ENCODE results near the gene FYTTD1.
"Not testable (repeated sequence)": the region's sequence is repeated elsewhere in the genome, so short reads cannot be mapped to it uniquely, and the experiment has no call there.

FYTTD1 gene

GRCh38 chr3:197722734-197723133 lies 26.9 kb upstream of the FYTTD1 start:
- Histone ChIP-seq H3K9me3 (ENCODE audit: control insufficient read depth, low read depth, low read length) (no peaks in the 10 kb centered on the region), H3K36me3 (ENCODE audit: control insufficient read depth, low read depth, low read length) (no peaks in the 10 kb centered on the region), H3K4me1 (ENCODE audit: control insufficient read depth, low read depth, low read length) (no peaks in the 10 kb centered on the region), H3K4me3 (ENCODE audit: low read length) (no peak overlapping the region), H3K9ac (ENCODE audit: low read length) (no peak overlapping the region), H3K27ac (ENCODE audit: low read length) (no peak overlapping the region), H3K27me3 (ENCODE audit: control insufficient read depth, insufficient read depth, low read length) (no peaks in the 10 kb centered on the region)

DNA sequence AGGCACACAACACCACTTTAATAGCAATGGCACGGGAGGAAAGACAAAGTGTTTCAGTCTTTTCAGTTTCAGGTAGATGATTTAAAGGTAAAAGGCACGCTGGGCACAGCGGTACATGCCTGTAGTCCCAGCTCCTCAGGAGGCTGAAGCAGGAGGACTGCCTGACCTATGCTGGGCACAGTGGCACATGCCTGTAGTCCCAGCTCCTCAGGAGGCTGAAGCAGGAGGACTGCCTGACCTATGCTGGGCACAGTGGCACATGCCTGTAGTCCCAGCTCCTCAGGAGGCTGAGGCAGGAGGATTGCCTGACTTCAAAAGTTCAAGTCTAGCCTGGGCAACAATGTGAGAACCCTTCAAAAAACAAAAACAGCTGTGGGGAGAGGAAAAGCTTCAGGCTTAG lies 21.8 kb upstream of the FYTTD1 start:
- H3K27ac ChIP-seq (ENCODE audit: low read length), result not testable (repeated sequence)

GRCh38 chr3:197728487-197728886 lies 21.2 kb upstream of the FYTTD1 start:
- Histone ChIP-seq H3K4me1 (ENCODE audit: control insufficient read depth, low read depth, low read length) (no peaks in the 10 kb centered on the region), H3K27ac (ENCODE audit: low read length) (no peak overlapping the region), H3K36me3 (ENCODE audit: control insufficient read depth, low read depth, low read length) (no peaks in the 10 kb centered on the region), H3K9ac (ENCODE audit: low read length) (no peak overlapping the region), H3K9me3 (ENCODE audit: control insufficient read depth, low read depth, low read length) (no peaks in the 10 kb centered on the region), H3K27me3 (ENCODE audit: control insufficient read depth, insufficient read depth, low read length) (no peaks in the 10 kb centered on the region), H3K4me3 (ENCODE audit: low read length) (no peak overlapping the region)

More for the DNA sequence above, 21.8 kb upstream of the FYTTD1 start:
- not testable (repeated sequence) for H3K27me3 ChIP-seq (ENCODE audit: control insufficient read depth, insufficient read depth, low read length); H3K4me3 ChIP-seq (ENCODE audit: low read length); H3K4me1 ChIP-seq (ENCODE audit: control insufficient read depth, low read depth, low read length); H3K9ac ChIP-seq (ENCODE audit: low read length); H3K36me3 ChIP-seq (ENCODE audit: control insufficient read depth, low read depth, low read length); H3K9me3 ChIP-seq (ENCODE audit: control insufficient read depth, low read depth, low read length)

GRCh38 chr3:197730200-197730599 lies 19.5 kb upstream of the FYTTD1 start:
- Histone ChIP-seq H3K9ac (ENCODE audit: low read length) (no peak overlapping the region), H3K36me3 (ENCODE audit: control insufficient read depth, low read depth, low read length) (no peaks in the 10 kb centered on the region), H3K27ac (ENCODE audit: low read length) (no peak overlapping the region), H3K4me1 (ENCODE audit: control insufficient read depth, low read depth, low read length) (no peaks in the 10 kb centered on the region), H3K27me3 (ENCODE audit: control insufficient read depth, insufficient read depth, low read length) (no peaks in the 10 kb centered on the region), H3K9me3 (ENCODE audit: control insufficient read depth, low read depth, low read length) (no peaks in the 10 kb centered on the region), H3K4me3 (ENCODE audit: low read length) (no peak overlapping the region)

- H3K4me3 ChIP-seq (ENCODE audit: low read length); H3K9ac ChIP-seq (ENCODE audit: low read length); H3K4me1 ChIP-seq (ENCODE audit: control insufficient read depth, low read depth, low read length); H3K27me3 ChIP-seq (ENCODE audit: control insufficient read depth, insufficient read depth, low read length); H3K27ac ChIP-seq (ENCODE audit: low read length); H3K9me3 ChIP-seq (ENCODE audit: control insufficient read depth, low read depth, low read length); H3K36me3 ChIP-seq (ENCODE audit: control insufficient read depth, low read depth, low read length): not testable (repeated sequence)
These were observed 18.9 kb upstream of the FYTTD1 start for GRCh38 chr3:197730770-197731169.

GRCh38 chr3:197731483-197731882 lies 18.2 kb upstream of the FYTTD1 start:
- not testable (repeated sequence) for H3K27ac ChIP-seq (ENCODE audit: low read length); H3K4me3 ChIP-seq (ENCODE audit: low read length); H3K27me3 ChIP-seq (ENCODE audit: control insufficient read depth, insufficient read depth, low read length); H3K4me1 ChIP-seq (ENCODE audit: control insufficient read depth, low read depth, low read length); H3K9ac ChIP-seq (ENCODE audit: low read length); H3K36me3 ChIP-seq (ENCODE audit: control insufficient read depth, low read depth, low read length); H3K9me3 ChIP-seq (ENCODE audit: control insufficient read depth, low read depth, low read length)

DNA sequence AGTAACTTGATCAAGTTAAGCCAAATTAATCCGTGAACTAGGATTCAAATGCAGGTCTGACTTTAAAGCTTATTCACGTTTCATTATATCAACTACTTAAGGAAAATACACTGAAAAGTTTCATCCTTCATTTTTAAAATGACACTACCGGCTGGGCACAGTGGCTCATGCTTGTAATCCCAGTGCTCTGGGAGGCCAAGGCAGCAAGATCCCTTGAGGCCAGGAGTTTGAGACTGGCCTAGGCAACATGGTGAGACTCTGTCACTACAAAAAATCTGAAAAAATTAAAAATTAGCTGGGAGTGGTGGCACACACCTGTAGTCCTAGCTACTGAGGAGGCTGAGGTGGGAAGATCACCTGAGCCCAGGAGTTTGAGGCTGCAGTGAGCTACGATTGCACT lies 16.6 kb upstream of the FYTTD1 start:
- Histone ChIP-seq H3K4me1 (ENCODE audit: control insufficient read depth, low read depth, low read length) (peaks cover 6% of the 10 kb centered on the region), H3K9ac (ENCODE audit: low read length) (no peak overlapping the region), H3K27ac (ENCODE audit: low read length) (no peak overlapping the region), H3K36me3 (ENCODE audit: control insufficient read depth, low read depth, low read length) (no peaks in the 10 kb centered on the region), H3K4me3 (ENCODE audit: low read length) (no peak overlapping the region), H3K27me3 (ENCODE audit: control insufficient read depth, insufficient read depth, low read length) (peaks cover 7% of the 10 kb centered on the region), H3K9me3 (ENCODE audit: control insufficient read depth, low read depth, low read length) (no peaks in the 10 kb centered on the region)

- H3K27me3 ChIP-seq (ENCODE audit: control insufficient read depth, insufficient read depth, low read length), result peaks cover 7% of the 10 kb centered on the region
- peaks cover 6% of the 10 kb centered on the region for H3K4me1 ChIP-seq (ENCODE audit: control insufficient read depth, low read depth, low read length)
- H3K9ac ChIP-seq (ENCODE audit: low read length), result no peak overlapping the region
- no peaks in the 10 kb centered on the region for H3K36me3 ChIP-seq (ENCODE audit: control insufficient read depth, low read depth, low read length)
- H3K27ac ChIP-seq (ENCODE audit: low read length), result no peak overlapping the region
- no peak overlapping the region for H3K4me3 ChIP-seq (ENCODE audit: low read length)
- no peaks in the 10 kb centered on the region for H3K9me3 ChIP-seq (ENCODE audit: control insufficient read depth, low read depth, low read length)
These were observed 14.9 kb upstream of the FYTTD1 start for GRCh38 chr3:197734667-197735318.

DNA sequence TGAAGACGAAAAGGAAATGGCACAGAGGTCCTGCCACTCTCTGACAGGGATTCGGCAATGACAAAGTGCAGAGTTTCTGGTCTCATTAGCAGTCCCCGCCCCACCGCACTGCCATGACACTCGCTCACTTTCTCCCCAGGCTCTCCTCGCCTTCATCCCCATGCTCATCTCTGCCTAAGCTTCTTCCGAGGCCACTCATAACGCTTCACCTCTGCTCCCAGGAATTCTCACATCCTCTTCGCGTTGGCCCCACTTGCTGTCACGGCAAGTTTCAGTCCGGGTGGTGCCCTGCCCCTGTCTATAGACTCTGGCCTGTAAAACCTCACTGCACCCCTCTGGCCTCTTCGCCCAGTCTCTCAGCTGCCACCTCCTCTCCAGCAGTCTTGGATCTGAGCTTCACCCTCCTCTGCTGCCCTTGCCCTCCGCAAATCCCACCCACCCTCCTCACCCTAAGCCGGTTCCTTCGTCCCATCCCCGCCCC lies 13.6 kb upstream of the FYTTD1 start:
- Histone ChIP-seq H3K27me3 (ENCODE audit: control insufficient read depth, insufficient read depth, low read length) (peaks cover 7% of the 10 kb centered on the region), H3K4me3 (ENCODE audit: low read length) (peak overlapping the region; percentile 81), H3K9me3 (ENCODE audit: control insufficient read depth, low read depth, low read length) (no peaks in the 10 kb centered on the region), H3K36me3 (ENCODE audit: control insufficient read depth, low read depth, low read length) (no peaks in the 10 kb centered on the region), H3K9ac (ENCODE audit: low read length) (peak overlapping the region; percentile 69), H3K27ac (ENCODE audit: low read length) (no peak overlapping the region), H3K4me1 (ENCODE audit: control insufficient read depth, low read depth, low read length) (peaks cover 6% of the 10 kb centered on the region)

DNA sequence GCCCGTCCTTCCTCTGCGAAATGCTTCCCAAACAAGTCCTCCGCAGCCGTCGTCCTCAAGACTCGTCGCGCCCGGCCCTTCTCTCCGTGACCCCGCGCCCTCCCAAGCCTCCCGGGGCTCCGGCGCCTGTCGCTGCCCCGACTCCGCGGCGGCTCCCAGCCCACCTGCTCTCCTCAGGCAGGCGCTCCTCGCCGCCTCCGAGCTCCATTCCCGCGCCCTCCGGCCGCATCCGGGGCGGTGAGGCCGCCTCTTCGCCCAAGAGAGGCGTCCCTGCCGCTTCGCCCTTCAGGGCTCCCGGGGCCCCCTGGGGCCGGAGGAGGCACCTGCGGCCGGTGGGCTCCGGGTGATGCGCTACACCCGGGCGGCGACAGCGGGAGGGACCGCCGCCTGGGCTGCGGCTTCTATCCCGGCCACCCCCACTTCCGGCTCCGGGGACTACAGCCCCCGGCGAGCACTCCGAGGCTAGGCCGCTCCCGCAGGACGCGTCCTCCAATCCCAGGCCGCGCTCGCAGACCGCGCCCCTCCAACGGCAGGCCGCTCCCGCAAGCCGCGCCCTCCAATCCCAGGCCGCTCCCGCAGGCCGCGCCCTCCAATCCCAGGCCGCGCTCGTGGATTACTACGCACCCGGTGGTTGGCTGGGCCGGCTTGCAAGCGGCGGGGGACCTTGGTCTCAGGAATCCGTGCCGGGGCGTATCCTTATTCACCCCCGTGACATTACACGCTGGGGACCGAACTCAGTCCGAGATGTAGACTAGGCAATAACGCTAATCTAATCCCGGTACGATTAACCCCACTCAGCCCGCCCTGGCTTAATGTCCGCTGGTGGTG lies 13.0 kb upstream of the FYTTD1 start, which contains the start of gene RUBCN:
RUBCN (minus strand) TSS at position 414 of the 828 bp plus-strand sequence; CDS start at position 229, 185 bp downstream.
- Histone ChIP-seq H3K4me1 (ENCODE audit: control insufficient read depth, low read depth, low read length) (peaks cover 6% of the 10 kb centered on the region), H3K4me3 (ENCODE audit: low read length) (peak within 1 kb of the TSS; percentile 81), H3K9ac (ENCODE audit: low read length) (peak within 1 kb of the TSS; percentile 69), H3K27me3 (ENCODE audit: control insufficient read depth, insufficient read depth, low read length) (peaks cover 7% of the 10 kb centered on the region), H3K9me3 (ENCODE audit: control insufficient read depth, low read depth, low read length) (no peaks in the 10 kb centered on the region), H3K36me3 (ENCODE audit: control insufficient read depth, low read depth, low read length) (no peaks in the 10 kb centered on the region), H3K27ac (ENCODE audit: low read length) (peak within 1 kb of the TSS; percentile 13)

DNA sequence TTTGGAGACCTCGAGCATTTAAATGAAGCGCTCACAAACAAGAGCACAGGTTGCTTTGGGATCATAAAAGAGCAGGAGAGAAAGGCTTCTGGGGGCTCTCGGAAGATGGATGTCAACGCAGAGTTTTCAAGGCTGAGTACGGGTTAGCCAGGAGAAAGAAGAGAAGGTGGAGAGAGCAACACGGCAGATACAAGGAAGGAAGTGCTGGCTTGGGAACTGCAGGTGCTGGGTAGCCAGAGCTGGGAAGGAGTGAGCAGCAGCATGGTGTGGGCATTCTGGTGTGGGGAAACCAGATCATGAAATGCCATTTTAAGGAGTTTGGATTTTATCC lies 12.4 kb upstream of the FYTTD1 start:
- peak overlapping the region; percentile 69 for H3K9ac ChIP-seq (ENCODE audit: low read length)
- peak overlapping the region; percentile 81 for H3K4me3 ChIP-seq (ENCODE audit: low read length)
- H3K27me3 ChIP-seq (ENCODE audit: control insufficient read depth, insufficient read depth, low read length), result peaks cover 7% of the 10 kb centered on the region
- H3K36me3 ChIP-seq (ENCODE audit: control insufficient read depth, low read depth, low read length), result no peaks in the 10 kb centered on the region
- H3K4me1 ChIP-seq (ENCODE audit: control insufficient read depth, low read depth, low read length), result peaks cover 6% of the 10 kb centered on the region
- H3K27ac ChIP-seq (ENCODE audit: low read length), result peak overlapping the region; percentile 13
- no peaks in the 10 kb centered on the region for H3K9me3 ChIP-seq (ENCODE audit: control insufficient read depth, low read depth, low read length)
